A673 (cell line): ENCODE data around the gene CCDC30. TPM values are rescaled to one million over a fixed set of nuclear protein-coding genes. Genes with fewer than 3 reads are reported as not detected.
A peak's percentile ranks its signal among the peaks of the same experiment; 100 is the strongest.

Experiments
- Bru-seq: library from RNA; stranded (reverse); fragments of 400-500 nt; gene quantifications from one replicate; lab custom pipeline; 2021; lab: Mats Ljungman, UMichigan
- BruChase-seq, 2 experiments: library from RNA; stranded (reverse); fragments of 400-500 nt; gene quantifications; one replicate each; lab custom pipeline; 2021; lab: Mats Ljungman, UMichigan
- BruUV-seq: library from RNA; stranded (reverse); fragments of 400-500 nt; replicated peaks from 2 replicates; lab custom pipeline; 2021; lab: Mats Ljungman, UMichigan
- CTCF ChIA-PET: fragments of 300-600 bp; sonication (Branson Sonifier 250); formaldehyde crosslinking; loops from one replicate; lab custom pipeline; 2022; ENCODE audit warnings: antibody characterized with exemption; lab: Charles Lee
- POLR2A ChIA-PET: fragments of 300-600 bp; sonication (Branson Sonifier 250); formaldehyde crosslinking; loops from one replicate; lab custom pipeline; 2022; ENCODE audit warnings: antibody characterized with exemption; ENCODE audit not compliant: low non-redundant PET; lab: Charles Lee
- DNase-seq: peaks from one replicate; pipeline ENCODE4 v3.0.0-alpha.2; 2015; ENCODE audit warnings: low spot score
- H3K27ac ChIP-seq: fragments of 200-600 bp; sonication (generic); 2 replicates; pipeline ENCODE4 v1.5.1; 2016; ENCODE audit warnings: mixed run types, low read depth, mild to moderate bottlenecking, mixed read lengths, antibody characterized with exemption, low read length; ENCODE audit not compliant: poor library complexity, severe bottlenecking
- H3K27me3 ChIP-seq: fragments of 200-600 bp; sonication (generic); replicated peaks from 2 replicates; pipeline ENCODE4 v1.6.1; 2017; ENCODE audit warnings: mixed run types, low read depth, mild to moderate bottlenecking, mixed read lengths, antibody characterized with exemption, low read length; ENCODE audit not compliant: insufficient read depth, poor library complexity
- H3K36me3 ChIP-seq: fragments of 200-600 bp; sonication (generic); 2 replicates; pipeline ENCODE4 v1.6.1; 2016; ENCODE audit warnings: mixed run types, mild to moderate bottlenecking, mixed read lengths, antibody characterized with exemption, low read length; ENCODE audit not compliant: insufficient read depth, poor library complexity, severe bottlenecking
- H3K4me1 ChIP-seq: fragments of 200-600 bp; sonication (generic); 2 replicates; pipeline ENCODE4 v1.6.1; 2017; ENCODE audit warnings: mixed run types, mild to moderate bottlenecking, mixed read lengths, antibody characterized with exemption, low read length; ENCODE audit not compliant: insufficient read depth, poor library complexity, severe bottlenecking
- H3K4me3 ChIP-seq: fragments of 200-600 bp; sonication (generic); 2 replicates; pipeline ENCODE4 v1.5.1; 2016; ENCODE audit warnings: low read depth, mixed run types, mild to moderate bottlenecking, mixed read lengths, low read length; ENCODE audit not compliant: poor library complexity, severe bottlenecking
- H3K9me3 ChIP-seq: fragments of 200-600 bp; sonication (generic); 2 replicates; pipeline ENCODE4 v1.6.1; 2016; ENCODE audit warnings: mixed run types, low read depth, mild to moderate bottlenecking, mixed read lengths, antibody characterized with exemption, low read length; ENCODE audit not compliant: poor library complexity, severe bottlenecking
- EZH2 ChIP-seq: fragments of 200-600 bp; sonication (generic); IDR thresholded peaks from 2 replicates; pipeline ENCODE4 v1.6.1; 2017; ENCODE audit warnings: borderline replicate concordance, low read depth, mild to moderate bottlenecking, mixed read lengths, antibody characterized with exemption, low read length; ENCODE audit not compliant: poor library complexity, severe bottlenecking
- intact Hi-C: fragments of 100-400 bp; cut with micrococcal nuclease; formaldehyde crosslinking; loops from one replicate; pipeline ENCODE4 v1.10.0; 2022; ENCODE audit not compliant: unreplicated experiment
- long read RNA-seq: library from polyadenylated mRNA; stranded (forward); transcript quantifications from one replicate; pipeline ENCODE4 v2.0.0, GENCODE V29; 2022
- total RNA-seq: library from RNA; stranded (reverse); gene quantifications from 2 replicates; pipeline ENCODE4 v1.2.3, GENCODE V29; 2021
- TF ChIP-seq, protein P1 (sequence below): fragments of 300-800, 200-600 bp; sonication (generic); conservative IDR thresholded peaks from 2 replicates; pipeline ENCODE4 v1.5.1; 2017; ENCODE audit warnings: low read depth, mild to moderate bottlenecking, antibody characterized with exemption, low read length, moderate library complexity, mixed read lengths

The CCDC30 gene
- total RNA-seq (4.8 and 7.7 TPM in 2 replicates), Bru-seq, nascent RNA (percentile 44 among the genes with signal in this experiment), BruChase-seq, experiment 1, labeled RNA remaining after a 2-hour chase (percentile 44 among the genes with signal in this experiment), BruChase-seq, experiment 2, labeled RNA remaining after a 6-hour chase (percentile 44 among the genes with signal in this experiment)
- long read RNA-seq, partial matches to known transcripts: 0 of 7 reads
- long read RNA-seq, other reads (novel, unspliced or antisense): 7 of 7 reads

GRCh38 chr1:42462828-42463763, at the start of gene CCDC30:
Gene CCDC30 (plus strand): TSS chr1:42463286. CDS start chr1:42480552, 17,266 bp downstream.
- peak; percentile 99 for DNase-seq
- POLR2A ChIA-PET: interaction anchor here (0.6 kb wide), 1 partner anchor 23 kb away, joined by 5 read pairs; no protein-coding TSS in a partner anchor
- intact Hi-C loops: no loop called here
- TF ChIP-seq, protein P1, sequence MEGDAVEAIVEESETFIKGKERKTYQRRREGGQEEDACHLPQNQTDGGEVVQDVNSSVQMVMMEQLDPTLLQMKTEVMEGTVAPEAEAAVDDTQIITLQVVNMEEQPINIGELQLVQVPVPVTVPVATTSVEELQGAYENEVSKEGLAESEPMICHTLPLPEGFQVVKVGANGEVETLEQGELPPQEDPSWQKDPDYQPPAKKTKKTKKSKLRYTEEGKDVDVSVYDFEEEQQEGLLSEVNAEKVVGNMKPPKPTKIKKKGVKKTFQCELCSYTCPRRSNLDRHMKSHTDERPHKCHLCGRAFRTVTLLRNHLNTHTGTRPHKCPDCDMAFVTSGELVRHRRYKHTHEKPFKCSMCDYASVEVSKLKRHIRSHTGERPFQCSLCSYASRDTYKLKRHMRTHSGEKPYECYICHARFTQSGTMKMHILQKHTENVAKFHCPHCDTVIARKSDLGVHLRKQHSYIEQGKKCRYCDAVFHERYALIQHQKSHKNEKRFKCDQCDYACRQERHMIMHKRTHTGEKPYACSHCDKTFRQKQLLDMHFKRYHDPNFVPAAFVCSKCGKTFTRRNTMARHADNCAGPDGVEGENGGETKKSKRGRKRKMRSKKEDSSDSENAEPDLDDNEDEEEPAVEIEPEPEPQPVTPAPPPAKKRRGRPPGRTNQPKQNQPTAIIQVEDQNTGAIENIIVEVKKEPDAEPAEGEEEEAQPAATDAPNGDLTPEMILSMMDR: no peak
- no peak for TF ChIP-seq EZH2
- BruUV-seq: no TSS peak
- Histone ChIP-seq H3K4me3 (peak within 1 kb of the TSS; percentile 71), H3K27ac (peak within 1 kb of the TSS; percentile 46), H3K36me3 (peaks cover 18% of the 10 kb centered on the region), H3K27me3 (no peaks in the 10 kb centered on the region), H3K9me3 (no peaks in the 10 kb centered on the region), H3K4me1 (peaks cover 14% of the 10 kb centered on the region)
- CTCF ChIA-PET: interaction anchor here (0.8 kb wide), 1 partner anchor 303 kb away, joined by 3 read pairs; no protein-coding TSS in a partner anchor

- BruUV-seq: no TSS peak
- Histone ChIP-seq H3K27me3 (no peaks in the 10 kb centered on the region), H3K9me3 (no peaks in the 10 kb centered on the region), H3K36me3 (no peaks in the 10 kb centered on the region), H3K27ac (no peak overlapping the region), H3K4me3 (no peak overlapping the region), H3K4me1 (no peaks in the 10 kb centered on the region)
- ChIA-PET POLR2A (no interaction called here), CTCF (no interaction called here)
- no peak for DNase-seq
- intact Hi-C loops: no loop called here
- TF ChIP-seq EZH2: no peak
- TF ChIP-seq, protein P1: no peak
Measured at GRCh38 chr1:42414551-42415496, 48.3 kb upstream of the CCDC30 start.

- DNase-seq: no peak
- peaks cover 10% of the 10 kb centered on the region for H3K4me1 ChIP-seq
- H3K27me3 ChIP-seq: no peaks in the 10 kb centered on the region
- H3K36me3 ChIP-seq: no peaks in the 10 kb centered on the region
- ChIA-PET POLR2A (no interaction called here), CTCF (no interaction called here)
- no TSS peak for BruUV-seq
- TF ChIP-seq EZH2: no peak
- TF ChIP-seq, protein P1: no peak
- H3K27ac ChIP-seq: no peak overlapping the region
- no peak overlapping the region for H3K4me3 ChIP-seq
- H3K9me3 ChIP-seq: no peaks in the 10 kb centered on the region
- intact Hi-C loops: no loop called here
Measured at GRCh38 chr1:42417166-42417565, 45.9 kb upstream of the CCDC30 start.
